ENCODE results near the gene CDH20.
"Not testable (repeated sequence)": the region's sequence is repeated elsewhere in the genome, so short reads cannot be mapped to it uniquely, and the experiment has no call there.

DNA sequence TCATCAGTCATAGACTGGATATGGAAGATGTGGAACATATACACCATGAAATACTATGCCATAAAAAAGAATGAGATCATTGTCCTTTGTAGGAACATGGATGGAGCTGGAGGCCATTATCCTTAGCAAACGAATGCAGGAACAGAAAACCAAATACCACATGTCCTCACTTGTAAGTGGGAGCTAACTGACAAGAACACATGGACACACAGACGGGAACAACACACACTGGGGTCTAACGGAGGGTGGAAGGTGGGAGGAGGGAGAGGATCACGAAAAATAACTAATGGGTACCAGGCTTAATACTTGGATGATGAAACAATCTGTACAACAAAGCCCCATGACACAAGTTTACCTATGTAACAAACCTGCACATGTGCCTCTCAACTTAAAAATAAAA is 36.4 kb downstream of the CDH20 start:
- TF ChIP-seq POLR2A (IDR thresholded peaks at IDR 0.05; ENCODE audit: low read length); GATA1 (IDR thresholded peaks at IDR 0.05; ENCODE audit: low read depth, low read length): not testable (repeated sequence)
